Activated T-cell treated with anti-CD3 and anti-CD28 coated beads, Interleukin-2, amount 50 U/mL, for 4 hours (primary cell): ENCODE data around the gene DMXL1. TPM values are rescaled to one million over a fixed set of nuclear protein-coding genes. Genes with fewer than 3 reads are reported as not detected.

Experiments
- ATAC-seq, 2 donors: fragments of 200-7000 bp; cut with Tn5 transposase; one replicate each; pipeline ENCODE4 v1.10.0; 2021
- DNase-seq: peaks from one replicate; pipeline ENCODE4 v3.0.0-alpha.2; 2020
- H3K27me3 Mint-ChIP-seq: one replicate; pipeline ENCODE4 v1.8.0; 2021; ENCODE audit warnings: low read depth, mixed read lengths
- H3K36me3 Mint-ChIP-seq: one replicate; pipeline ENCODE4 v1.8.0; 2022; ENCODE audit warnings: mixed read lengths; ENCODE audit not compliant: insufficient read depth
- H3K4me1 Mint-ChIP-seq: one replicate; pipeline ENCODE4 v1.8.0; 2021; ENCODE audit warnings: low read depth, mixed read lengths
- H3K4me3 Mint-ChIP-seq: one replicate; pipeline ENCODE4 v1.8.0; 2021; ENCODE audit warnings: mild to moderate bottlenecking, moderate library complexity, mixed read lengths
- H3K9me3 Mint-ChIP-seq: one replicate; pipeline ENCODE4 v1.8.0; 2021; ENCODE audit warnings: mixed read lengths
- total RNA-seq, 3 donors: library from RNA; stranded (reverse); gene quantifications; one replicate each; pipeline ENCODE4 v1.2.1, GENCODE V29; 2021

Gene DMXL1
- total RNA-seq, 3 donors from 2014 or later: 16.0 to 27.5 (median 18.7) TPM

- DNase-seq: no peak
- H3K27me3 Mint-ChIP-seq: no peaks in the 10 kb centered on the region
- H3K9me3 Mint-ChIP-seq: peaks cover under 1% of the 10 kb centered on the region
- peaks cover 100% of the 10 kb centered on the region for H3K4me1 Mint-ChIP-seq
- no peak for ATAC-seq
- H3K4me3 Mint-ChIP-seq: peak overlapping the region; percentile 48
- H3K36me3 Mint-ChIP-seq: peaks cover 34% of the 10 kb centered on the region
Measured at GRCh38 chr5:119285070-119285916, 214.4 kb downstream of the DMXL1 start.

- Mint-ChIP-seq H3K4me3 (peak overlapping the region; percentile 77), H3K36me3 (peaks cover 34% of the 10 kb centered on the region), H3K4me1 (peaks cover 99% of the 10 kb centered on the region), H3K27me3 (no peaks in the 10 kb centered on the region), H3K9me3 (peaks cover 4% of the 10 kb centered on the region)
- DNase-seq (no peak), ATAC-seq (no peak)
Measured at GRCh38 chr5:119286511-119287488, 215.9 kb downstream of the DMXL1 start.

- Mint-ChIP-seq H3K36me3 (peaks cover 32% of the 10 kb centered on the region), H3K4me1 (peaks cover 98% of the 10 kb centered on the region), H3K9me3 (peaks cover 4% of the 10 kb centered on the region), H3K27me3 (no peaks in the 10 kb centered on the region), H3K4me3 (peak overlapping the region; percentile 77)
- ATAC-seq (peak; percentile 69 to 75), DNase-seq (peak; percentile 58)
Measured at GRCh38 chr5:119287547-119288111, 216.7 kb downstream of the DMXL1 start.

- DNase-seq (no peak), ATAC-seq (no peak)
- H3K27me3 Mint-ChIP-seq: no peaks in the 10 kb centered on the region
- H3K9me3 Mint-ChIP-seq: peaks cover 4% of the 10 kb centered on the region
- H3K4me1 Mint-ChIP-seq: peaks cover 98% of the 10 kb centered on the region
- peak overlapping the region; percentile 77 for H3K4me3 Mint-ChIP-seq
- peaks cover 31% of the 10 kb centered on the region for H3K36me3 Mint-ChIP-seq
Measured at GRCh38 chr5:119288379-119289033, 217.6 kb downstream of the DMXL1 start.

- H3K4me3 Mint-ChIP-seq: peak overlapping the region; percentile 77
- DNase-seq (no peak), ATAC-seq (no peak)
- H3K27me3 Mint-ChIP-seq: no peaks in the 10 kb centered on the region
- H3K36me3 Mint-ChIP-seq: peaks cover 27% of the 10 kb centered on the region
- H3K4me1 Mint-ChIP-seq: peaks cover 90% of the 10 kb centered on the region
- H3K9me3 Mint-ChIP-seq: peaks cover 4% of the 10 kb centered on the region
Measured at GRCh38 chr5:119289438-119290044, 218.7 kb downstream of the DMXL1 start.

- DNase-seq: no peak
- peak; percentile 51 to 57 for ATAC-seq
- Mint-ChIP-seq H3K9me3 (peaks cover 4% of the 10 kb centered on the region), H3K4me3 (peak overlapping the region; percentile 77), H3K36me3 (peaks cover 24% of the 10 kb centered on the region), H3K27me3 (no peaks in the 10 kb centered on the region), H3K4me1 (peaks cover 84% of the 10 kb centered on the region)
Measured at GRCh38 chr5:119290161-119290569, 219.3 kb downstream of the DMXL1 start.

GRCh38 chr5:119290607-119291006 lies 219.7 kb downstream of the DMXL1 start:
- H3K4me3 Mint-ChIP-seq: peak overlapping the region; percentile 77
- no peaks in the 10 kb centered on the region for H3K27me3 Mint-ChIP-seq
- H3K4me1 Mint-ChIP-seq: peaks cover 80% of the 10 kb centered on the region
- ATAC-seq (no peak), DNase-seq (no peak)
- peaks cover 24% of the 10 kb centered on the region for H3K36me3 Mint-ChIP-seq
- peaks cover 4% of the 10 kb centered on the region for H3K9me3 Mint-ChIP-seq

GRCh38 chr5:119291056-119291455 lies 220.2 kb downstream of the DMXL1 start:
- no peak for DNase-seq
- Mint-ChIP-seq H3K4me1 (peaks cover 75% of the 10 kb centered on the region), H3K4me3 (no peak overlapping the region), H3K27me3 (no peaks in the 10 kb centered on the region), H3K9me3 (peaks cover 4% of the 10 kb centered on the region), H3K36me3 (peaks cover 24% of the 10 kb centered on the region)
- no peak for ATAC-seq

GRCh38 chr5:119291877-119292276 lies 221.0 kb downstream of the DMXL1 start:
- H3K4me3 Mint-ChIP-seq: peak overlapping the region; percentile 5
- peaks cover 68% of the 10 kb centered on the region for H3K4me1 Mint-ChIP-seq
- ATAC-seq: no peak
- H3K36me3 Mint-ChIP-seq: peaks cover 23% of the 10 kb centered on the region
- peaks cover 4% of the 10 kb centered on the region for H3K9me3 Mint-ChIP-seq
- DNase-seq: no peak
- no peaks in the 10 kb centered on the region for H3K27me3 Mint-ChIP-seq

GRCh38 chr5:119292701-119293515 lies 222.0 kb downstream of the DMXL1 start:
- DNase-seq (no peak), ATAC-seq (no peak)
- H3K36me3 Mint-ChIP-seq: peaks cover 23% of the 10 kb centered on the region
- H3K9me3 Mint-ChIP-seq: peaks cover 4% of the 10 kb centered on the region
- peaks cover 61% of the 10 kb centered on the region for H3K4me1 Mint-ChIP-seq
- H3K27me3 Mint-ChIP-seq: no peaks in the 10 kb centered on the region
- no peak overlapping the region for H3K4me3 Mint-ChIP-seq

- peaks cover 57% of the 10 kb centered on the region for H3K4me1 Mint-ChIP-seq
- H3K27me3 Mint-ChIP-seq: no peaks in the 10 kb centered on the region
- no peak for ATAC-seq
- peaks cover 23% of the 10 kb centered on the region for H3K36me3 Mint-ChIP-seq
- no peak overlapping the region for H3K4me3 Mint-ChIP-seq
- DNase-seq: no peak
- peaks cover 4% of the 10 kb centered on the region for H3K9me3 Mint-ChIP-seq
Measured at GRCh38 chr5:119293516-119293829, 222.6 kb downstream of the DMXL1 start.
